Measurements from ENCODE around the gene AFF3. TPM values are rescaled to one million over a fixed set of nuclear protein-coding genes. Genes with fewer than 3 reads are reported as not detected.

Gene AFF3, protein sequence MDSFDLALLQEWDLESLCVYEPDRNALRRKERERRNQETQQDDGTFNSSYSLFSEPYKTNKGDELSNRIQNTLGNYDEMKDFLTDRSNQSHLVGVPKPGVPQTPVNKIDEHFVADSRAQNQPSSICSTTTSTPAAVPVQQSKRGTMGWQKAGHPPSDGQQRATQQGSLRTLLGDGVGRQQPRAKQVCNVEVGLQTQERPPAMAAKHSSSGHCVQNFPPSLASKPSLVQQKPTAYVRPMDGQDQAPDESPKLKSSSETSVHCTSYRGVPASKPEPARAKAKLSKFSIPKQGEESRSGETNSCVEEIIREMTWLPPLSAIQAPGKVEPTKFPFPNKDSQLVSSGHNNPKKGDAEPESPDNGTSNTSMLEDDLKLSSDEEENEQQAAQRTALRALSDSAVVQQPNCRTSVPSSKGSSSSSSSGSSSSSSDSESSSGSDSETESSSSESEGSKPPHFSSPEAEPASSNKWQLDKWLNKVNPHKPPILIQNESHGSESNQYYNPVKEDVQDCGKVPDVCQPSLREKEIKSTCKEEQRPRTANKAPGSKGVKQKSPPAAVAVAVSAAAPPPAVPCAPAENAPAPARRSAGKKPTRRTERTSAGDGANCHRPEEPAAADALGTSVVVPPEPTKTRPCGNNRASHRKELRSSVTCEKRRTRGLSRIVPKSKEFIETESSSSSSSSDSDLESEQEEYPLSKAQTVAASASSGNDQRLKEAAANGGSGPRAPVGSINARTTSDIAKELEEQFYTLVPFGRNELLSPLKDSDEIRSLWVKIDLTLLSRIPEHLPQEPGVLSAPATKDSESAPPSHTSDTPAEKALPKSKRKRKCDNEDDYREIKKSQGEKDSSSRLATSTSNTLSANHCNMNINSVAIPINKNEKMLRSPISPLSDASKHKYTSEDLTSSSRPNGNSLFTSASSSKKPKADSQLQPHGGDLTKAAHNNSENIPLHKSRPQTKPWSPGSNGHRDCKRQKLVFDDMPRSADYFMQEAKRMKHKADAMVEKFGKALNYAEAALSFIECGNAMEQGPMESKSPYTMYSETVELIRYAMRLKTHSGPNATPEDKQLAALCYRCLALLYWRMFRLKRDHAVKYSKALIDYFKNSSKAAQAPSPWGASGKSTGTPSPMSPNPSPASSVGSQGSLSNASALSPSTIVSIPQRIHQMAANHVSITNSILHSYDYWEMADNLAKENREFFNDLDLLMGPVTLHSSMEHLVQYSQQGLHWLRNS (N-terminal part only)
- total RNA-seq = 0.66 and 0.87 TPM in 2 replicates

DNA sequence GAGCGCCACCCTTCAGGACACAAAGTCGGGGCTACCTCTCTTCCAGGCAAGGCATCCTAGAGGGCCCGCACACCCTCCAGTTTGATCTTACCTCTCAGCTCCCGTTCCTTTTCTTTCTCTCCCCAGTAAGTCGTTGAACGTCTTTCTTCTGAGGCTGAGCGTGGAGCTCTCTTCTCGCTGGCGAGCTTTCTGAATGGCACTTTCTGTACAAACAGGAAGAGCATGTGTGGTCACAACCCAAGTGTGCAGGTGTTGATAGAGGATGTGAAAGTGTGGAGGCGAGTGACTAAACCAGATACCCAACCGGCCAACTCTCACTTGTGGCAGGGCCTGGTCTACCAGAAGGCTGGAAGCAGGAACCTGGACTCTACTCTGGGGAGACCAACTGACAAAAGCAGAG is at the start of gene AFF3:
Gene AFF3 (minus strand): TSS at position 198 of the 400 bp plus-strand sequence. CDS start 38,136 bp downstream, outside the sequence.

Other genes with a start within 250 kb of the AFF3 start
- gene LONRF2, start 179.9 kb upstream of the AFF3 start, total RNA-seq = under 0.01 TPM in 2 replicates

Data from smooth muscle cell of trachea (primary cell).